ENCODE results near the gene ACRBP. TPM values are rescaled to one million over a fixed set of nuclear protein-coding genes. Genes with fewer than 3 reads are reported as not detected.

Gene ACRBP
- total and polyA plus RNA-seq, 7 donors = 0.29 to 0.99 (median 0.82) TPM; not detected in 1

DNA sequence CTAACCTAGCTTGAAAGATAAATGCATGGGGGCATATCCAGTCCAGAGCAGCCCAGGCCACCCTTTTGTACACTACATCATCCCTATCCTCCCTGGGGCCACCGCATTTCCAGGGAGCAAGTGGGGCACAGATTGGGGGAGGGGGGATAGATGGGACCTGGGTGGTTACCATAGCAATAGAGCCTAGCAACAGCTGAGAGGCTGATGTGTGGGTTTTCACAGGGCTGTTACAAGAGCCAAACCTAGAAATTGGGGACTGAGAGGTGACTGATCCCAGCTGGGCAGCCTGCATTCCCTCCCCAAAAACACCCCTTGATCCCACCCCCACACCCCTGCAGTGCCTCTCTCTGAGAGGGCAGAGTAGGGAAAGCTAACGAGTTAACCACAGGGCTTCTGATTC, 45.7 kb upstream of the ACRBP start:
- ATAC-seq = no peak
- intact Hi-C loops (cut with DNase I) = loop anchor here in 1 of 2 donors (5.0 kb wide), 1 partner anchor 76 kb away; no protein-coding TSS in a partner anchor
- TF ChIP-seq, protein P1, sequence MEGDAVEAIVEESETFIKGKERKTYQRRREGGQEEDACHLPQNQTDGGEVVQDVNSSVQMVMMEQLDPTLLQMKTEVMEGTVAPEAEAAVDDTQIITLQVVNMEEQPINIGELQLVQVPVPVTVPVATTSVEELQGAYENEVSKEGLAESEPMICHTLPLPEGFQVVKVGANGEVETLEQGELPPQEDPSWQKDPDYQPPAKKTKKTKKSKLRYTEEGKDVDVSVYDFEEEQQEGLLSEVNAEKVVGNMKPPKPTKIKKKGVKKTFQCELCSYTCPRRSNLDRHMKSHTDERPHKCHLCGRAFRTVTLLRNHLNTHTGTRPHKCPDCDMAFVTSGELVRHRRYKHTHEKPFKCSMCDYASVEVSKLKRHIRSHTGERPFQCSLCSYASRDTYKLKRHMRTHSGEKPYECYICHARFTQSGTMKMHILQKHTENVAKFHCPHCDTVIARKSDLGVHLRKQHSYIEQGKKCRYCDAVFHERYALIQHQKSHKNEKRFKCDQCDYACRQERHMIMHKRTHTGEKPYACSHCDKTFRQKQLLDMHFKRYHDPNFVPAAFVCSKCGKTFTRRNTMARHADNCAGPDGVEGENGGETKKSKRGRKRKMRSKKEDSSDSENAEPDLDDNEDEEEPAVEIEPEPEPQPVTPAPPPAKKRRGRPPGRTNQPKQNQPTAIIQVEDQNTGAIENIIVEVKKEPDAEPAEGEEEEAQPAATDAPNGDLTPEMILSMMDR (IDR thresholded peaks at IDR 0.05) = no peak
- Histone ChIP-seq H3K27ac (no peak overlapping the region), H3K4me1 (peaks cover 11% of the 10 kb centered on the region), H3K27me3 (ENCODE audit: insufficient read depth in 3 of 3, low read length in 2 of 3) (peaks cover 0 to 24% (median 5%) of the 10 kb centered on the region in 3 donors), H3K36me3 (ENCODE audit: insufficient read depth in 1 of 2, low read depth in 1 of 2) (no peaks in the 10 kb centered on the region), H3K9me3 (no peaks in the 10 kb centered on the region), H3K4me3 (no peak overlapping the region)
- no peak for DNase-seq
- 23 to 59% (median 49%) methylated on average over 2 of the region's 2 CpGs for WGBS, 3 donors

DNA sequence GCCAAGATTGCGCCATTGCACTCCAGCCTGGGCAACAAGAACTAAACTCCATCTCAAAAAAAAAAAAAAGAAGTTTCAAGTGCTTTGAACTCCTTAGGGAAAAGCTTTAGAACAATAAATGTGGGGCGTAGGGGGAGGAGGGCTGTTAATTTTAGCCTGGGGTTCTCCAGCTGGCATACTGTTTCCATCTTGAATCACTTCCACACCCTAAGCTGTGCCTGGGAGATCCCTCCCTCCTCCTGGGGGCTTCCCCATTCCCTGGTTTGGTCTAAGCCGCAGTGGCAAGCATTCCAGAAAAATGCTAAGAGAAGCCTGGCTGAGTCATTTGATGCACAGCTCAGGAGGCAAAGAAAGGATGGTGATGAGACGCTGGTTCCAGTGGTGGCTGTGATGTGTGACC, 44.2 kb upstream of the ACRBP start:
- intact Hi-C loops (cut with DNase I) = loop anchor here in 1 of 2 donors (5.0 kb wide), 1 partner anchor 74 kb away; no protein-coding TSS in a partner anchor
- ATAC-seq = no peak
- 56 to 63% (median 62%) methylated on average over 4 of the region's 4 CpGs for WGBS, 3 donors

DNA sequence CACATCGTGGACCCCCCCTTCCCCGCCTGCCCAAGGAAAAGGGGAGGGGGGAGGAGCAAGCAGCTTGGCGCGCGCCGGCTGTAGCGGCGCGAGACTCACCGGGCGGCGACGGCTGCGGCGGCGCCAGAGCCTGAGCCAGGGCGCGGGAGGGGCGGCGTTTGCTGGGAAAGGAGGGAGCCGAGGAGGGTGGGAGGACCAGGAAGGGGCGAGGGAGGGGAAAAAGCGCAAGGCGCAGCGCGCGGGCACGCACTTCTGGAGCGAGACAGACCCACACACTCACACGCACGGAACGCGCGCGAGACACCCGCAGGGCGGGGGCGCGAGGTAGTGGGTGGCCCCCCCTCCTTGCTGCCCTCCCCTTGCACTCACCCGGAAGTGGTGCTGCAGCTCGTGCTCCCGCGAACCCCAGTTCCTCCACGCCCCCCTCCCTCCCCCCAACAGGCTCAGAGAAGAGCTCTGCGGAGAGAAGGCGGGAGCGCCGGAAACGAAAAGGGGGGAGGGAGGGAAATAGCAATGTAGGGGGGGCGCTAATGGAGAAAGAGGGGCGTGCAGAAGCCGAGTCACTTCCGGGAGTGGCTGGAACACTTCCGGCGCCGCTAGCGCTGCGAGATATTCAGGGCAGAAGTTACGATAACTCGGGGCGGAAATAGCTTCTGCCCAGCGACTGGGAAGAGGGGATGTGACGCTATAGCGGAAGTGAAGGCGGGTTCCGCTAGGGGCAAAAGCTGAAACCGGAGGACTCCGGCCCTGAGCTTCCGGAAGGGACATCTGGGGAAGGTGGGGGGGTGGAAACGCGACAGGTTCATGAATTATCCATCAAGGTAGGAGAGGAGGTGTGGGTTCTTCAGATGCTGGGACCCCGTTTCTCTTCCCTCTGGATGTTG, 42.0 kb upstream of the ACRBP start, which contains the start of gene ZNF384:
Gene ZNF384 (minus strand): TSS at position 377 of the 884 bp plus-strand sequence. CDS start 9,855 bp downstream, outside the sequence.
- Histone ChIP-seq H3K27ac (peak within 1 kb of the TSS; percentile 99), H3K36me3 (ENCODE audit: insufficient read depth in 1 of 2, low read depth in 1 of 2) (peaks cover 0 to 9% of the 10 kb centered on the region in 2 donors), H3K4me3 (peak within 1 kb of the TSS; percentile 79), H3K27me3 (ENCODE audit: insufficient read depth in 3 of 3, low read length in 2 of 3) (no peaks in the 10 kb centered on the region), H3K9me3 (no peaks in the 10 kb centered on the region), H3K4me1 (peaks cover 21% of the 10 kb centered on the region)
- peak; percentile 96 to 98 for DNase-seq
- ATAC-seq = peak; percentile 90 to 92 (median 92)
- WGBS, 3 donors = 0 to 1% (median 0%) methylated on average over 67 to 72 of the region's 72 CpGs
- intact Hi-C loops (cut with DNase I) = loop anchor here in 1 of 2 donors (1.0 to 10.0 kb wide), 3 partner anchors 26 to 194 kb away; partner anchors contain the start of genes COPS7A, ING4, MRPL51 and NCAPD2
- TF ChIP-seq, protein P1 (IDR thresholded peaks at IDR 0.05) = peak; percentile 6

More for the DNA sequence above, 44.2 kb upstream of the ACRBP start:
- Histone ChIP-seq H3K4me1 (peaks cover 21% of the 10 kb centered on the region), H3K27ac (no peak overlapping the region), H3K9me3 (no peaks in the 10 kb centered on the region), H3K4me3 (no peak overlapping the region), H3K27me3 (ENCODE audit: insufficient read depth in 3 of 3, low read length in 2 of 3) (peaks cover 0 to 12% (median 5%) of the 10 kb centered on the region in 3 donors), H3K36me3 (ENCODE audit: insufficient read depth in 1 of 2, low read depth in 1 of 2) (no peaks in the 10 kb centered on the region)
- DNase-seq = no peak
- TF ChIP-seq, protein P1 (IDR thresholded peaks at IDR 0.05) = no peak

DNA sequence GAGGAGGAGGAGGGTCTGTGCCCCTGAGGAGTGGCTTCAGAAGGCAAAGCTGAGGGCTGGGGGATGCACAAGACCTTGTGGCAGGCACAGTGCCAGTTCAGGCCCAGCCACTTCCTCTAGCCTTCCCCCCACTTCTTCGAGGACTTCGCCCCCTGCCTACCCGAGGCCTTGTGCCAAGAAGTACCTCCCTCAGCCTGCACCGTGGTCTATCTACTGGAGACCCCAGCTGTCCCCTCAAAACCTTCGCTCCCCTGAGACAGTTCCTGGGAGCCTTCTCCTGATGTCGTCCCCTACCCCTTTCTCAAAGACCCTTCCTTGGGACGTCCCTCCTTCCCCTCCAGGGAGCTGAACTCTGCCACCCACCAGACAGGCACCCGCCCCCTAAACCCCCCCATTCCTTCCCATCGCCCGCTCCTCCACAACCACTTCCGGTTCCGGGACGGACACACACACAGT, 41.3 kb upstream of the ACRBP start:
- intact Hi-C loops (cut with DNase I) = loop anchor here in 1 of 2 donors (5.0 to 10.0 kb wide), 2 partner anchors 34 to 194 kb away; partner anchors contain the start of genes COPS7A, MRPL51 and NCAPD2
- peaks cover 21% of the 10 kb centered on the region for H3K4me1 ChIP-seq
- WGBS, 3 donors = 0 to 2% (median 1%) methylated on average over 13 of the region's 13 CpGs
- peak overlapping the region; percentile 99 for H3K27ac ChIP-seq
- no peaks in the 10 kb centered on the region for H3K9me3 ChIP-seq
- H3K36me3 ChIP-seq (ENCODE audit: insufficient read depth in 1 of 2, low read depth in 1 of 2) = peaks cover 2 to 14% of the 10 kb centered on the region in 2 donors
- no peak for ATAC-seq
- H3K4me3 ChIP-seq = peak overlapping the region; percentile 79
- DNase-seq = peak in 1 of 2 donors; percentile 46
- H3K27me3 ChIP-seq (ENCODE audit: insufficient read depth in 3 of 3, low read length in 2 of 3) = no peaks in the 10 kb centered on the region
- TF ChIP-seq, protein P1 (IDR thresholded peaks at IDR 0.05) = no peak

All from psoas muscle (tissue), 8 donors.